K562 (cell line): Measurements from ENCODE around the gene MIXL1. TPM values are rescaled to one million over a fixed set of nuclear protein-coding genes. Genes with fewer than 3 reads are reported as not detected.

ENCODE experiments used
- BRF2 ChIP-seq: IDR thresholded peaks from 3 replicates; pipeline ENCODE4 v1.6.1; 2011; ENCODE audit warnings: borderline replicate concordance, mild to moderate bottlenecking; ENCODE audit not compliant: insufficient read length, insufficient read depth
- GABPA ChIP-seq: fragments of 200-800 bp; sonication (Bioruptor generic); conservative IDR thresholded peaks from 2 replicates; pipeline ENCODE4 v1.6.1; 2016; ENCODE audit warnings: low read depth, missing genetic modification characterization, missing compliant biosample characterization
- PTTG1 ChIP-seq: fragments of 450-650 bp; IDR thresholded peaks from 2 replicates; pipeline ENCODE4 v1.6.1; 2016; ENCODE audit warnings: low read depth, mild to moderate bottlenecking, missing genetic modification characterization, missing compliant biosample characterization
- RAD21 ChIP-seq, 2 experiments: fragments of 250-450 bp in 1 of 2; fragments of 450-650 bp in 1 of 2; sonication (Bioruptor Pico) in 1 of 2; formaldehyde crosslinking in 1 of 2; IDR thresholded peaks in 1 of 2; conservative IDR thresholded peaks in 1 of 2; 2 replicates each; pipeline versions ENCODE4 v1.4.0 to v1.8.0; 2020 to 2022; ENCODE audit warnings: mild to moderate bottlenecking in 2 of 2, moderate library complexity in 1 of 2
- REST ChIP-seq, 2 experiments: fragments of 450-650 bp; formaldehyde crosslinking in 1 of 2; IDR thresholded peaks; 2 replicates each; pipeline versions ENCODE4 v1.4.0 to v1.6.1; 2014 to 2020; ENCODE audit warnings: mild to moderate bottlenecking in 2 of 2, borderline replicate concordance in 1 of 2, low read depth in 1 of 2
- TARDBP ChIP-seq: fragments of 450-650 bp; IDR thresholded peaks from 2 replicates; pipeline ENCODE4 v1.6.1; 2016
- TEAD1 ChIP-seq, 2 experiments: fragments of 450-650 bp in 1 of 2; sonication (generic) in 1 of 2; formaldehyde crosslinking; IDR thresholded peaks; 2 replicates each; pipeline versions ENCODE4 v1.4.0 to v1.8.0; 2020 to 2022; ENCODE audit warnings: mild to moderate bottlenecking in 2 of 2, missing genetic modification reagents in 1 of 2
- ZFP1 ChIP-seq: fragments of 450-650 bp; formaldehyde crosslinking; IDR thresholded peaks from 2 replicates; pipeline ENCODE4 v1.4.0; 2020; ENCODE audit warnings: mild to moderate bottlenecking, mixed read lengths
- polyA plus RNA-seq, 8 experiments: library from polyadenylated mRNA; depleted of rRNA in 4 of 8; stranded (reverse) in 5 of 8; unstranded in 3 of 8; fragments of >200 nt; fragmentation: Nextera tagmentation in 2 of 8; fragmentation: Illumina TruSeq in 1 of 8; extraction: Ambion mirVana in 2 of 8; extraction: Trizol in 1 of 8; gene quantifications; 2 replicates each; pipeline versions ENCODE4 v1.2.1 to v1.2.3, GENCODE V29; 2011 to 2014; ENCODE audit warnings: inconsistent platforms in 1 of 8, missing spikeins in 1 of 8
- total RNA-seq, 7 experiments: library from RNA; depleted of rRNA in 6 of 7; stranded (reverse); fragments of >200 nt in 6 of 7; fragmentation: Illumina TruSeq in 2 of 7; extraction: Trizol in 2 of 7; gene quantifications; 2 replicates each; pipeline versions ENCODE4 v1.2.1 to v1.2.3, GENCODE V29; 2011 to 2021; ENCODE audit warnings: low replicate concordance in 1 of 7
- TF ChIP-seq, protein P1 (sequence below): fragments of 250-450 bp; sonication (Bioruptor Pico); IDR thresholded peaks from 2 replicates; pipeline ENCODE4 v1.8.0; 2021; ENCODE audit warnings: moderate library complexity, mild to moderate bottlenecking, inconsistent platforms

The MIXL1 gene
- total and polyA plus RNA-seq, 9 of the 15 experiments (the other 6 are each of a cell fraction or from before 2014, with no cell fraction given) = not detected

DNA sequence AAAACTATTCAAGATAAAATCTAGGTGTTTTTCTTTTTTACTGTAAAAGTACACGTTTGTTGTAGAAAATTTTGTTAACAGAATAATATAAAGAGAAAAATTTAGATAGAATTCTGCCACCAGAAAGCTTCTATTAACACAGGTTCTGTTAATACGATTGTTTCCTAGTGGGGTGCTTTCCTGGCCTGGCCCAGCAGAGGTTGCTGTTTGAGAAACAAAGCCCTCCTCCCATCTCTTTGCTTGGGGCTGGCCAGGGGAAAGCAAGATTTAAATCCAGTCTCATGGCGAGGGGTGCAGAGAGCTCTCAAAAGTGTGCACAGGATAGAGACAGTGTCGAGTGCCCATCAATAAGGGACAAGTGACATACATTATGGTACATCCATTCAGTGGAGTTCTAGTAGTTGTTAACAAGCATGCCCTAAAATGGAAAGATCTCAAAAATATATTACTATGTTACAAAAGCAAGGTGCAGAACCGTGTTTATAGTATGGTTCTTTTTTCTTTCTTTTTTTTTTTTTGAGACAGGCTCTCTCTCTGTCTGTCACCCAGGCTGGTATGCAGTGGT is 22.4 kb upstream of the MIXL1 start (continued):
- TF ChIP-seq, protein P1, sequence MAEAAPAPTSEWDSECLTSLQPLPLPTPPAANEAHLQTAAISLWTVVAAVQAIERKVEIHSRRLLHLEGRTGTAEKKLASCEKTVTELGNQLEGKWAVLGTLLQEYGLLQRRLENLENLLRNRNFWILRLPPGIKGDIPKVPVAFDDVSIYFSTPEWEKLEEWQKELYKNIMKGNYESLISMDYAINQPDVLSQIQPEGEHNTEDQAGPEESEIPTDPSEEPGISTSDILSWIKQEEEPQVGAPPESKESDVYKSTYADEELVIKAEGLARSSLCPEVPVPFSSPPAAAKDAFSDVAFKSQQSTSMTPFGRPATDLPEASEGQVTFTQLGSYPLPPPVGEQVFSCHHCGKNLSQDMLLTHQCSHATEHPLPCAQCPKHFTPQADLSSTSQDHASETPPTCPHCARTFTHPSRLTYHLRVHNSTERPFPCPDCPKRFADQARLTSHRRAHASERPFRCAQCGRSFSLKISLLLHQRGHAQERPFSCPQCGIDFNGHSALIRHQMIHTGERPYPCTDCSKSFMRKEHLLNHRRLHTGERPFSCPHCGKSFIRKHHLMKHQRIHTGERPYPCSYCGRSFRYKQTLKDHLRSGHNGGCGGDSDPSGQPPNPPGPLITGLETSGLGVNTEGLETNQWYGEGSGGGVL (CRISPR knock-in tag) = no peak
- peak; percentile 50 to 79 for TF ChIP-seq RAD21 (CRISPR knock-in tag; conservative IDR thresholded peaks at IDR 0.05 in 1 of 2, IDR thresholded peaks at IDR 0.05 in 1 of 2)
- TF ChIP-seq TEAD1 (CRISPR knock-in tag; IDR thresholded peaks at IDR 0.05) = no peak
- peak; percentile 58; the same call in 1 of the 2 replicates for TF ChIP-seq REST (IDR thresholded peaks at IDR 0.05; ENCODE audit: borderline replicate concordance)
- no peak for TF ChIP-seq REST (CRISPR knock-in tag; IDR thresholded peaks at IDR 0.05; ENCODE audit: low read depth)
- TF ChIP-seq ZFP1 = no peak
- TF ChIP-seq PTTG1 (tag) = no peak
- TF ChIP-seq TARDBP = no peak
- TF ChIP-seq GABPA (tag) = no peak
- TF ChIP-seq BRF2 = no peak
